ENCODE data around the gene ZSWIM5. TPM values are rescaled to one million over a fixed set of nuclear protein-coding genes. Genes with fewer than 3 reads are reported as not detected.

ZSWIM5 gene
- total and polyA plus RNA-seq, 2 donors (not counting 1 experiment from before 2014, with no cell fraction given): 0.36 to 1.7 TPM

DNA sequence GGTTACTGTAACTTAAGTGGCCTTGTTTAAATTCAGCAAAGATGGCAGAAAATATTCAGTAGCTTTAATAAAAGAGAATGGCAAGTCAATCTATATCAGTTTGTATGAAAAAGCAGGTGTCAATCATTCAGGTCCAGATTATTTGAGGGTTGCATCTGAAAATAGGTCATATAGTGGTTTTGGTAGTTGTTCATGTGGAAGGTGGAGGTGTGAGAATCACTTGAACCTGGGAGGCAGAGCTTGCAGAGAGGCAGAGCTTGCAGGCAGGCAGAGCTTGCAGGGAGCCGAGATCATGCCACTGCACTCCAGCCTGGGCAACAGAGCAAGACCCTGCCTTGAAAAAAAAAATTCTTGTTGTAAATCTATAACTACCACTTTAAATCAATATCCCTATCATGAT is 88.6 kb downstream of the ZSWIM5 start:
- POLR2A ChIA-PET: no interaction called here
- DNase-seq: no peak
- no peak overlapping the region for H3K27ac ChIP-seq (ENCODE audit: low read length in 2 of 2)
- H4K20me1 ChIP-seq (ENCODE audit: control insufficient read depth, insufficient read depth, low read length, poor library complexity, severe bottlenecking): no peaks in the 10 kb centered on the region
- H3K79me2 ChIP-seq (ENCODE audit: control insufficient read depth, insufficient read depth, low read length): no peaks in the 10 kb centered on the region
- no peak overlapping the region for H3K4me3 ChIP-seq (ENCODE audit: control extremely low read depth in 1 of 5, extremely low read depth in 1 of 5, insufficient read depth in 1 of 5, low read depth in 2 of 5, low read length in 4 of 5)
- no peak overlapping the region for H3K4me3 Mint-ChIP-seq
- no peak for ATAC-seq (ENCODE audit: low read depth)
- TF ChIP-seq, protein P1, sequence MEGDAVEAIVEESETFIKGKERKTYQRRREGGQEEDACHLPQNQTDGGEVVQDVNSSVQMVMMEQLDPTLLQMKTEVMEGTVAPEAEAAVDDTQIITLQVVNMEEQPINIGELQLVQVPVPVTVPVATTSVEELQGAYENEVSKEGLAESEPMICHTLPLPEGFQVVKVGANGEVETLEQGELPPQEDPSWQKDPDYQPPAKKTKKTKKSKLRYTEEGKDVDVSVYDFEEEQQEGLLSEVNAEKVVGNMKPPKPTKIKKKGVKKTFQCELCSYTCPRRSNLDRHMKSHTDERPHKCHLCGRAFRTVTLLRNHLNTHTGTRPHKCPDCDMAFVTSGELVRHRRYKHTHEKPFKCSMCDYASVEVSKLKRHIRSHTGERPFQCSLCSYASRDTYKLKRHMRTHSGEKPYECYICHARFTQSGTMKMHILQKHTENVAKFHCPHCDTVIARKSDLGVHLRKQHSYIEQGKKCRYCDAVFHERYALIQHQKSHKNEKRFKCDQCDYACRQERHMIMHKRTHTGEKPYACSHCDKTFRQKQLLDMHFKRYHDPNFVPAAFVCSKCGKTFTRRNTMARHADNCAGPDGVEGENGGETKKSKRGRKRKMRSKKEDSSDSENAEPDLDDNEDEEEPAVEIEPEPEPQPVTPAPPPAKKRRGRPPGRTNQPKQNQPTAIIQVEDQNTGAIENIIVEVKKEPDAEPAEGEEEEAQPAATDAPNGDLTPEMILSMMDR (IDR thresholded peaks at IDR 0.05): no peak
- TF ChIP-seq EZH2 (IDR thresholded peaks at IDR 0.05; ENCODE audit: borderline replicate concordance, insufficient read depth, low read depth, low read length, poor library complexity, severe bottlenecking): no peak
- WGBS (ENCODE audit: insufficient coverage): no CpG with 5 or more reads among the region's 1 CpG
- H3K27me3 Mint-ChIP-seq: peaks cover 15% of the 10 kb centered on the region
- no peak overlapping the region for H3K27ac Mint-ChIP-seq
- CTCF ChIA-PET: no interaction called here
- H3K4me1 Mint-ChIP-seq: peaks cover 3% of the 10 kb centered on the region
- H3K4me2 ChIP-seq (replicated peaks; ENCODE audit: low read depth, low read length, poor library complexity, severe bottlenecking): no peak overlapping the region
- H3K9me3 Mint-ChIP-seq (ENCODE audit: insufficient read depth): no peaks in the 10 kb centered on the region
- H3K9ac ChIP-seq (ENCODE audit: low read length): no peak overlapping the region
- no peaks in the 10 kb centered on the region for H3K36me3 ChIP-seq (replicated peaks in 1 of 2; ENCODE audit: control extremely low read depth in 1 of 2, control insufficient read depth in 1 of 2, extremely low read depth in 1 of 2, insufficient read depth in 2 of 2, low read length in 1 of 2)
- intact Hi-C loops (cut with micrococcal nuclease): no loop called here
- H3K4me1 ChIP-seq (ENCODE audit: control insufficient read depth in 2 of 2, insufficient read depth in 2 of 2, low read length in 2 of 2): no peaks in the 10 kb centered on the region
- peaks cover 0 to 3% (median 0%) of the 10 kb centered on the region in 3 donors for H3K9me3 ChIP-seq (ENCODE audit: control extremely low read depth in 1 of 3, control insufficient read depth in 2 of 3, insufficient read depth in 1 of 3, low read length in 2 of 3)
- peaks cover 0 to 4% (median 3%) of the 10 kb centered on the region in 4 experiments for H3K27me3 ChIP-seq (replicated peaks in 1 of 4; ENCODE audit: control extremely low read depth in 1 of 4, control insufficient read depth in 3 of 4, insufficient read depth in 4 of 4, low read length in 3 of 4)
- no peak overlapping the region for H2AFZ ChIP-seq (ENCODE audit: insufficient read depth, low read depth, low read length, poor library complexity, severe bottlenecking)

DNA sequence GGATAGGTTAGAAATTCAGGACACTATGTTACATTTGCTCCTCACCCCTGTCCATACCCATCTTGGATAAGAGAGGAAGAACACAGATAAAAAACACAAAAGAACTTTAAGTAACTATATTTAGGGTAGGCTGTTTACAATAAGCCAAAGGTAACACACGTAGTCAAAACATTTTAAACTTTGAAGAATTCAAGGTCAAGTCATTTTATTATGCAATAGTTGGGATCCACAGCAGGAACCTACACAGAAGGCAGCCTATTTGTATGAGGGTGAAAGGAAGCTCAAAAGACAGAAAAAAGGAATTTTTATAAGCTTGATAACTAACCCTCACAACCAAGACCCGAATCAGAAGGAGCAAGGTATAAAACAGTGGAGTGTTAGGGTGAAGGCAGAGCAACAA is 89.6 kb downstream of the ZSWIM5 start:
- Histone ChIP-seq H3K4me3 (ENCODE audit: control extremely low read depth in 1 of 5, extremely low read depth in 1 of 5, insufficient read depth in 1 of 5, low read depth in 2 of 5, low read length in 4 of 5) (no peak overlapping the region), H4K20me1 (ENCODE audit: control insufficient read depth, insufficient read depth, low read length, poor library complexity, severe bottlenecking) (no peaks in the 10 kb centered on the region), H3K9ac (ENCODE audit: low read length) (no peak overlapping the region), H3K79me2 (ENCODE audit: control insufficient read depth, insufficient read depth, low read length) (no peaks in the 10 kb centered on the region), H3K9me3 (ENCODE audit: control extremely low read depth in 1 of 3, control insufficient read depth in 2 of 3, insufficient read depth in 1 of 3, low read length in 2 of 3) (peaks cover 0 to 3% (median 0%) of the 10 kb centered on the region in 3 donors), H3K27me3 (replicated peaks in 1 of 4; ENCODE audit: control extremely low read depth in 1 of 4, control insufficient read depth in 3 of 4, insufficient read depth in 4 of 4, low read length in 3 of 4) (peaks cover 0 to 4% (median 0%) of the 10 kb centered on the region in 4 experiments), H2AFZ (ENCODE audit: insufficient read depth, low read depth, low read length, poor library complexity, severe bottlenecking) (no peak overlapping the region), H3K4me2 (replicated peaks; ENCODE audit: low read depth, low read length, poor library complexity, severe bottlenecking) (no peak overlapping the region), H3K4me1 (ENCODE audit: control insufficient read depth in 2 of 2, insufficient read depth in 2 of 2, low read length in 2 of 2) (no peaks in the 10 kb centered on the region), H3K27ac (ENCODE audit: low read length in 2 of 2) (no peak overlapping the region), H3K36me3 (replicated peaks in 1 of 2; ENCODE audit: control extremely low read depth in 1 of 2, control insufficient read depth in 1 of 2, extremely low read depth in 1 of 2, insufficient read depth in 2 of 2, low read length in 1 of 2) (no peaks in the 10 kb centered on the region)
- ChIA-PET POLR2A (no interaction called here), CTCF (no interaction called here)
- ATAC-seq (ENCODE audit: low read depth): no peak
- Mint-ChIP-seq H3K9me3 (ENCODE audit: insufficient read depth) (no peaks in the 10 kb centered on the region), H3K4me3 (no peak overlapping the region), H3K27ac (no peak overlapping the region), H3K4me1 (peaks cover 3% of the 10 kb centered on the region), H3K27me3 (peaks cover 15% of the 10 kb centered on the region)
- intact Hi-C loops (cut with micrococcal nuclease): no loop called here
- no peak for DNase-seq
- WGBS (ENCODE audit: insufficient coverage): no CpG with 5 or more reads among the region's 2 CpGs
- TF ChIP-seq, protein P1 (IDR thresholded peaks at IDR 0.05): no peak
- TF ChIP-seq EZH2 (IDR thresholded peaks at IDR 0.05; ENCODE audit: borderline replicate concordance, insufficient read depth, low read depth, low read length, poor library complexity, severe bottlenecking): no peak
